B cell (primary cell): Measurements from ENCODE around the gene NAA60. TPM values are rescaled to one million over a fixed set of nuclear protein-coding genes. Genes with fewer than 3 reads are reported as not detected.

Experiments used
- ATAC-seq: fragments of 200-7000 bp; cut with Tn5 transposase; one replicate; pipeline ENCODE4 v1.10.0; 2021; ENCODE audit warnings: low read depth, mild to moderate bottlenecking, moderate number of reproducible peaks, moderate library complexity
- CTCF ChIA-PET: fragments of 350-600 bp; sonication (Branson Sonifier 250); formaldehyde crosslinking; loops from one replicate; lab custom pipeline; 2021; ENCODE audit warnings: antibody characterized with exemption, inconsistent platforms; lab: Charles Lee
- POLR2A ChIA-PET: fragments of 350-600 bp; sonication (Branson Sonifier 250); formaldehyde crosslinking; loops from one replicate; lab custom pipeline; 2021; ENCODE audit warnings: antibody characterized with exemption; lab: Charles Lee
- DNase-seq: peaks from one replicate; pipeline ENCODE4 v3.0.0; 2013
- H2AFZ ChIP-seq: 2 replicates; pipeline ENCODE4 v1.6.1; 2012; ENCODE audit warnings: mild to moderate bottlenecking, low read depth, low read length; ENCODE audit not compliant: insufficient read depth, poor library complexity, severe bottlenecking
- H3K27ac ChIP-seq, 2 donors: 1 replicate in 1 of 2; 2 replicates in 1 of 2; pipeline ENCODE4 v1.5.1; 2012 to 2013; ENCODE audit warnings: low read length in 2 of 2, mild to moderate bottlenecking in 2 of 2, moderate library complexity in 1 of 2
- H3K27me3 ChIP-seq, 4 experiments: fragments of 200-600 bp in 1 of 4; sonication (generic) in 1 of 4; replicated peaks in 1 of 4; 1 replicate in 2 of 4; 2 replicates in 2 of 4; pipeline versions ENCODE4 v1.6.1 to v1.7.0; 2013 to 2016; ENCODE audit warnings: low read length in 3 of 4, mild to moderate bottlenecking in 2 of 4, mixed read lengths in 1 of 4, moderate library complexity in 1 of 4; ENCODE audit not compliant: insufficient read depth in 4 of 4, control insufficient read depth in 3 of 4; ENCODE audit errors: control extremely low read depth in 1 of 4
- H3K36me3 ChIP-seq, 2 experiments: replicated peaks in 1 of 2; 1 replicate in 1 of 2; 2 replicates in 1 of 2; pipeline versions ENCODE4 v1.6.1 to v1.7.1; 2013; ENCODE audit warnings: low read length in 1 of 2; ENCODE audit not compliant: insufficient read depth in 2 of 2, control insufficient read depth in 1 of 2; ENCODE audit errors: control extremely low read depth in 1 of 2, extremely low read depth in 1 of 2
- H3K4me1 ChIP-seq, 2 donors: fragments of 200-600 bp in 1 of 2; sonication (generic) in 1 of 2; 1 replicate in 1 of 2; 2 replicates in 1 of 2; pipeline versions ENCODE4 v1.5.1 to v1.6.1; 2013 to 2017; ENCODE audit warnings: low read length in 2 of 2; ENCODE audit not compliant: control insufficient read depth in 2 of 2, insufficient read depth in 2 of 2
- H3K4me2 ChIP-seq: replicated peaks from 2 replicates; pipeline ENCODE3; 2012; ENCODE audit warnings: mild to moderate bottlenecking, low read depth, low read length; ENCODE audit not compliant: poor library complexity, severe bottlenecking
- H3K4me3 ChIP-seq, 5 experiments: fragments of 200-600 bp in 1 of 5; sonication (generic) in 1 of 5; 1 replicate in 3 of 5; 2 replicates in 2 of 5; pipeline versions ENCODE4 v1.5.1 to v1.7.0; 2011 to 2016; ENCODE audit warnings: low read length in 4 of 5, mild to moderate bottlenecking in 4 of 5, low read depth in 2 of 5, control low read depth in 1 of 5, moderate library complexity in 1 of 5; ENCODE audit not compliant: insufficient read depth in 1 of 5; ENCODE audit errors: control extremely low read depth in 1 of 5, extremely low read depth in 1 of 5
- H3K79me2 ChIP-seq: fragments of 200-600 bp; sonication (generic); one replicate; pipeline ENCODE4 v1.6.0; 2016; ENCODE audit warnings: low read length; ENCODE audit not compliant: control insufficient read depth, insufficient read depth
- H3K9ac ChIP-seq: fragments of 200-600 bp; sonication (generic); 2 replicates; pipeline ENCODE4 v1.6.1; 2017; ENCODE audit warnings: mild to moderate bottlenecking, low read length, moderate library complexity
- H3K9me3 ChIP-seq, 3 donors: one replicate each; pipeline versions ENCODE4 v1.6.1 to v1.7.1; 2013; ENCODE audit warnings: low read length in 2 of 3; ENCODE audit not compliant: control insufficient read depth in 2 of 3, insufficient read depth in 1 of 3; ENCODE audit errors: control extremely low read depth in 1 of 3
- H4K20me1 ChIP-seq: 2 replicates; pipeline ENCODE4 v1.6.0; 2012; ENCODE audit warnings: mild to moderate bottlenecking, low read length; ENCODE audit not compliant: insufficient read depth, control insufficient read depth, poor library complexity, severe bottlenecking
- H3K27ac Mint-ChIP-seq: one replicate; pipeline ENCODE4 v1.8.0; 2021; ENCODE audit warnings: mixed read lengths
- H3K27me3 Mint-ChIP-seq: one replicate; pipeline ENCODE4 v1.8.0; 2021; ENCODE audit warnings: mixed read lengths
- H3K4me1 Mint-ChIP-seq: one replicate; pipeline ENCODE4 v1.8.0; 2021; ENCODE audit warnings: mixed read lengths
- H3K4me3 Mint-ChIP-seq: one replicate; pipeline ENCODE4 v1.8.0; 2021; ENCODE audit warnings: mixed read lengths
- H3K9me3 Mint-ChIP-seq: one replicate; pipeline ENCODE4 v1.8.0; 2022; ENCODE audit warnings: mixed read lengths; ENCODE audit not compliant: insufficient read depth
- EZH2 ChIP-seq: IDR thresholded peaks from 2 replicates; pipeline ENCODE4 v1.6.1; 2012; ENCODE audit warnings: borderline replicate concordance, low read depth, mild to moderate bottlenecking, moderate library complexity, low read length; ENCODE audit not compliant: insufficient read depth, poor library complexity, severe bottlenecking
- WGBS: methylation state at CpG from one replicate; pipeline ENCODE4 v1.1.5; 2013; ENCODE audit warnings: missing lambda C conversion rate; ENCODE audit not compliant: insufficient coverage; 5-methylcytosine and 5-hydroxymethylcytosine counted together
- intact Hi-C: fragments of 100-400 bp; cut with micrococcal nuclease; formaldehyde crosslinking; loops from one replicate; pipeline ENCODE4 v1.10.0; 2022
- polyA plus RNA-seq: library from polyadenylated mRNA; depleted of rRNA; stranded (reverse); fragments of >200 nt; gene quantifications from 2 replicates; pipeline ENCODE4 v1.2.3, GENCODE V29; 2012
- total RNA-seq, 2 donors: library from RNA; stranded (reverse); fragments of 120-200 nt in 1 of 2; gene quantifications; 1 replicate in 1 of 2; 2 replicates in 1 of 2; pipeline versions ENCODE4 v1.2.3 to v1.2.4, GENCODE V29; 2013 to 2022
- TF ChIP-seq, protein P1 (sequence below): fragments of 200-600 bp; IDR thresholded peaks from one replicate; pipeline ENCODE4 v1.8.0; 2022; ENCODE audit warnings: antibody characterized with exemption, mild to moderate bottlenecking

Gene NAA60
- total and polyA plus RNA-seq, 2 donors (not counting 1 experiment from before 2014, with no cell fraction given) = 50.9 to 54.3 TPM

DNA sequence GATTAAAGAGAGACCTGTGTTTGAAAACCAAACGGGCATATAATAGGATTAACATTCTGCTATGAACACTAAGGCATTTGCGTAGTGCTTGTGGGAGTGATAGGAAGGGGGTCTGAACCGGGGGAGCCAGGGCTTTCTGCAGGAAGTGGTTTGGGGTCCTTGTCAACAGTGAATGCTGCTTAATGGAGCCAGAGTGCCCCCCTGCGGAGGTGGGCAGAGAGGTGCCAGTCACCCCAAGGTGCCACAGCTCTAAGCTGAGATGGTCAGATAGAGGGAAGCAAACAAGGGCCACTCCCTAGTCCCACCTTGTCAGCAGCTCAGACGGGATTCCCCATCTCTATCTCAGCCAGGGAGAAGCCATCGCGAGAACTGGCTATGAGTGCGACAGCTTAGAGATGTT is 17.7 kb downstream of the NAA60 start:
- H3K4me3 ChIP-seq = no peak overlapping the region
- intact Hi-C loops = no loop called here
- no peak overlapping the region for H3K9ac ChIP-seq
- H3K4me3 Mint-ChIP-seq = peak overlapping the region; percentile 19
- no peak overlapping the region for H3K4me2 ChIP-seq
- peaks cover 0 to 6% of the 10 kb centered on the region in 2 experiments for H3K36me3 ChIP-seq
- H3K27ac ChIP-seq = peak overlapping the region in 1 of 2 donors; percentile 32
- H3K4me1 Mint-ChIP-seq = peaks cover 59% of the 10 kb centered on the region
- H3K27ac Mint-ChIP-seq = peak overlapping the region; percentile 34
- H3K4me1 ChIP-seq = peaks cover 34 to 43% of the 10 kb centered on the region in 2 donors
- H4K20me1 ChIP-seq = peaks cover 52% of the 10 kb centered on the region
- no peaks in the 10 kb centered on the region for H3K9me3 ChIP-seq
- no peaks in the 10 kb centered on the region for H3K9me3 Mint-ChIP-seq
- WGBS = 17% methylated on average over 4 of the region's 8 CpGs
- DNase-seq (peak; percentile 49), ATAC-seq (no peak)
- TF ChIP-seq, protein P1, sequence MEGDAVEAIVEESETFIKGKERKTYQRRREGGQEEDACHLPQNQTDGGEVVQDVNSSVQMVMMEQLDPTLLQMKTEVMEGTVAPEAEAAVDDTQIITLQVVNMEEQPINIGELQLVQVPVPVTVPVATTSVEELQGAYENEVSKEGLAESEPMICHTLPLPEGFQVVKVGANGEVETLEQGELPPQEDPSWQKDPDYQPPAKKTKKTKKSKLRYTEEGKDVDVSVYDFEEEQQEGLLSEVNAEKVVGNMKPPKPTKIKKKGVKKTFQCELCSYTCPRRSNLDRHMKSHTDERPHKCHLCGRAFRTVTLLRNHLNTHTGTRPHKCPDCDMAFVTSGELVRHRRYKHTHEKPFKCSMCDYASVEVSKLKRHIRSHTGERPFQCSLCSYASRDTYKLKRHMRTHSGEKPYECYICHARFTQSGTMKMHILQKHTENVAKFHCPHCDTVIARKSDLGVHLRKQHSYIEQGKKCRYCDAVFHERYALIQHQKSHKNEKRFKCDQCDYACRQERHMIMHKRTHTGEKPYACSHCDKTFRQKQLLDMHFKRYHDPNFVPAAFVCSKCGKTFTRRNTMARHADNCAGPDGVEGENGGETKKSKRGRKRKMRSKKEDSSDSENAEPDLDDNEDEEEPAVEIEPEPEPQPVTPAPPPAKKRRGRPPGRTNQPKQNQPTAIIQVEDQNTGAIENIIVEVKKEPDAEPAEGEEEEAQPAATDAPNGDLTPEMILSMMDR = no peak
- TF ChIP-seq EZH2 = no peak
- H3K27me3 Mint-ChIP-seq = no peaks in the 10 kb centered on the region
- ChIA-PET CTCF (interaction anchor here (0.6 kb wide), 1 partner anchor 1493 kb away, joined by 3 read pairs; no protein-coding TSS in a partner anchor), POLR2A (no interaction called here)
- no peak overlapping the region for H2AFZ ChIP-seq
- H3K27me3 ChIP-seq = no peaks in the 10 kb centered on the region
- peaks cover 92% of the 10 kb centered on the region for H3K79me2 ChIP-seq

DNA sequence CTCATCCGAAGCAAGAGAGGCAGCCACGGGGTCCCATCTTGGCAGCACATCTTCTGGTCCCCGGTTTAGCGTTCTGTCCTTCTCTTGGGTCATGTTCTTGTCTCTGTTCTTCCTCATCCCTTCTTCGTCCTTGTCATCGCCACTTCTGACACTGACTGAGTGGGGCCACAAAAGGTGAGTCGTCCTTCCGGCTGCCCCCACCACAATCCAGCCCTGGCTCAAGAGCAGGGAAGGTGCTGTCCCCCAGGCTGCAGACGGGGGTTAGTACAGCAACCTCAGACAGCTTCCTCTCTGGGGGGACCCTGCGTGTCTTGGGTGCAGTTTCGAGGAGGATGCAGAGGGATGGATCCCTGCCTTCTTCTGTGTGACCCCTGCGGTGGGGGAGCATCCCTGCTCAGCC is 21.8 kb downstream of the NAA60 start:
- Histone ChIP-seq H4K20me1 (peaks cover 86% of the 10 kb centered on the region), H3K9ac (no peak overlapping the region), H3K9me3 (no peaks in the 10 kb centered on the region), H3K27ac (no peak overlapping the region), H3K4me2 (no peak overlapping the region), H3K79me2 (peaks cover 100% of the 10 kb centered on the region), H3K27me3 (no peaks in the 10 kb centered on the region), H3K4me1 (peaks cover 15 to 16% of the 10 kb centered on the region in 2 donors), H3K36me3 (peaks cover 2 to 10% of the 10 kb centered on the region in 2 experiments), H3K4me3 (no peak overlapping the region), H2AFZ (no peak overlapping the region)
- TF ChIP-seq, protein P1 = no peak
- no peak for TF ChIP-seq EZH2
- ChIA-PET POLR2A (no interaction called here), CTCF (no interaction called here)
- H3K27ac Mint-ChIP-seq = no peak overlapping the region
- no peak for DNase-seq
- 91% methylated on average over 12 of the region's 12 CpGs for WGBS
- intact Hi-C loops = no loop called here
- ATAC-seq = no peak
- H3K4me1 Mint-ChIP-seq = peaks cover 55% of the 10 kb centered on the region
- H3K9me3 Mint-ChIP-seq = no peaks in the 10 kb centered on the region
- H3K27me3 Mint-ChIP-seq = no peaks in the 10 kb centered on the region
- H3K4me3 Mint-ChIP-seq = no peak overlapping the region
